Measurements from ENCODE around the gene MET.

The MET gene

DNA sequence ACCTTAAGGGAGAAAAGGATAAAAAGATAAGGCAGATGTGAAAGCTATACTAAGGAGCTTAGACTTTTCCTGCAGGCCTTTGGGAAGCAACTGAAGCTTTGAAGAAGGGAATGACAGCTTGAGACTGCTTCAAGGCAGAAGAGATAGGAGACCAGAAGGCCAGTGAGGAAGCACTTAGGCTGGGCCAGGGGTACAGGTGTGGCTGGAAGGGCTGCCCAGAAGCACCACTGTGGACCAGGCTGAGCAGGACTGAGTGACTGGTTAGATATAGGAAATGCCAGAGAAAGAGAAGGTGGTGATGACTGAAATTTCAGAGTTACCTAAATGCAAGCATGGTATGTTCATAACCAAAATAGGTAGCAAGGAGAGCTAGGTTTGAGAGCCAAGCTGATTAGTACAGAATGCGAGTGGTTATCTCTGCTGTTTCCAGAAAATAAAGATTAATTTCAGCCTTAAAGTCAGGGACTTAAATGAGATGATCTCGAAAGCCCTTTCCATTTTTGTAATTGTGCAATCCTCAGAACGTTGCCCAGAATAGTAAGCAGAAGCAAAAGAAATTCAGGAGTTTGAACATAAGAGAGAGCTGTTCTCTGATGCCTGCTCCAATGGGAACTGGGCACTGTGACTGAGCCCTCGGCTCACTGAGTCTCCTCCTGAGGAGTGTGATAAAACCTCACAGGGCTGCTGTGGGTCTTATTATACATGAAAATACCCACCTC lies 54.9 kb downstream of the MET start:
- CTCF ChIA-PET = interaction anchor here (0.6 to 2.0 kb wide), 8 partner anchors 9 to 455 kb away, joined by 3 to 8 read pairs (median 4); no protein-coding TSS in a partner anchor
- H3K27ac ChIP-seq (ENCODE audit: extremely low read depth, low read depth, low read length) = no peak overlapping the region
- TF ChIP-seq, protein P1, sequence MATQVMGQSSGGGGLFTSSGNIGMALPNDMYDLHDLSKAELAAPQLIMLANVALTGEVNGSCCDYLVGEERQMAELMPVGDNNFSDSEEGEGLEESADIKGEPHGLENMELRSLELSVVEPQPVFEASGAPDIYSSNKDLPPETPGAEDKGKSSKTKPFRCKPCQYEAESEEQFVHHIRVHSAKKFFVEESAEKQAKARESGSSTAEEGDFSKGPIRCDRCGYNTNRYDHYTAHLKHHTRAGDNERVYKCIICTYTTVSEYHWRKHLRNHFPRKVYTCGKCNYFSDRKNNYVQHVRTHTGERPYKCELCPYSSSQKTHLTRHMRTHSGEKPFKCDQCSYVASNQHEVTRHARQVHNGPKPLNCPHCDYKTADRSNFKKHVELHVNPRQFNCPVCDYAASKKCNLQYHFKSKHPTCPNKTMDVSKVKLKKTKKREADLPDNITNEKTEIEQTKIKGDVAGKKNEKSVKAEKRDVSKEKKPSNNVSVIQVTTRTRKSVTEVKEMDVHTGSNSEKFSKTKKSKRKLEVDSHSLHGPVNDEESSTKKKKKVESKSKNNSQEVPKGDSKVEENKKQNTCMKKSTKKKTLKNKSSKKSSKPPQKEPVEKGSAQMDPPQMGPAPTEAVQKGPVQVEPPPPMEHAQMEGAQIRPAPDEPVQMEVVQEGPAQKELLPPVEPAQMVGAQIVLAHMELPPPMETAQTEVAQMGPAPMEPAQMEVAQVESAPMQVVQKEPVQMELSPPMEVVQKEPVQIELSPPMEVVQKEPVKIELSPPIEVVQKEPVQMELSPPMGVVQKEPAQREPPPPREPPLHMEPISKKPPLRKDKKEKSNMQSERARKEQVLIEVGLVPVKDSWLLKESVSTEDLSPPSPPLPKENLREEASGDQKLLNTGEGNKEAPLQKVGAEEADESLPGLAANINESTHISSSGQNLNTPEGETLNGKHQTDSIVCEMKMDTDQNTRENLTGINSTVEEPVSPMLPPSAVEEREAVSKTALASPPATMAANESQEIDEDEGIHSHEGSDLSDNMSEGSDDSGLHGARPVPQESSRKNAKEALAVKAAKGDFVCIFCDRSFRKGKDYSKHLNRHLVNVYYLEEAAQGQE (tag by site-specific recombination; IDR thresholded peaks at IDR 0.05) = no peak
- TF ChIP-seq ZFP37 (tag by site-specific recombination; IDR thresholded peaks at IDR 0.05) (no peak), ZXDB (tag by site-specific recombination; IDR thresholded peaks at IDR 0.05) (no peak), ZNF660 (tag by site-specific recombination; IDR thresholded peaks at IDR 0.05) (no peak), GLIS1 (tag by site-specific recombination; IDR thresholded peaks at IDR 0.05) (no peak), ZSCAN16 (tag by site-specific recombination; IDR thresholded peaks at IDR 0.05) (no peak), PRDM1 (tag by site-specific recombination; IDR thresholded peaks at IDR 0.05) (no peak), ZNF221 (tag by site-specific recombination; IDR thresholded peaks at IDR 0.05; ENCODE audit: borderline replicate concordance) (no peak), TCF7L2 (IDR thresholded peaks at IDR 0.05; ENCODE audit: borderline replicate concordance, low read depth, low read length) (no peak), ZBTB8A (tag by site-specific recombination; IDR thresholded peaks at IDR 0.05) (no peak), ZNF548 (tag by site-specific recombination; IDR thresholded peaks at IDR 0.05) (no peak), ZNF626 (tag by site-specific recombination; IDR thresholded peaks at IDR 0.05) (no peak), ZNF10 (tag by site-specific recombination; IDR thresholded peaks at IDR 0.05) (no peak), ZNF600 (tag by site-specific recombination; IDR thresholded peaks at IDR 0.05) (no peak), ZNF670 (tag by site-specific recombination; IDR thresholded peaks at IDR 0.05; ENCODE audit: low read depth) (no peak)
- TF ChIP-seq, protein P2, sequence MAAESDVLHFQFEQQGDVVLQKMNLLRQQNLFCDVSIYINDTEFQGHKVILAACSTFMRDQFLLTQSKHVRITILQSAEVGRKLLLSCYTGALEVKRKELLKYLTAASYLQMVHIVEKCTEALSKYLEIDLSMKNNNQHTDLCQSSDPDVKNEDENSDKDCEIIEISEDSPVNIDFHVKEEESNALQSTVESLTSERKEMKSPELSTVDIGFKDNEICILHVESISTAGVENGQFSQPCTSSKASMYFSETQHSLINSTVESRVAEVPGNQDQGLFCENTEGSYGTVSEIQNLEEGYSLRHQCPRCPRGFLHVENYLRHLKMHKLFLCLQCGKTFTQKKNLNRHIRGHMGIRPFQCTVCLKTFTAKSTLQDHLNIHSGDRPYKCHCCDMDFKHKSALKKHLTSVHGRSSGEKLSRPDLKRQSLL (tag by site-specific recombination; IDR thresholded peaks at IDR 0.05) = no peak
- TF ChIP-seq, protein P3, sequence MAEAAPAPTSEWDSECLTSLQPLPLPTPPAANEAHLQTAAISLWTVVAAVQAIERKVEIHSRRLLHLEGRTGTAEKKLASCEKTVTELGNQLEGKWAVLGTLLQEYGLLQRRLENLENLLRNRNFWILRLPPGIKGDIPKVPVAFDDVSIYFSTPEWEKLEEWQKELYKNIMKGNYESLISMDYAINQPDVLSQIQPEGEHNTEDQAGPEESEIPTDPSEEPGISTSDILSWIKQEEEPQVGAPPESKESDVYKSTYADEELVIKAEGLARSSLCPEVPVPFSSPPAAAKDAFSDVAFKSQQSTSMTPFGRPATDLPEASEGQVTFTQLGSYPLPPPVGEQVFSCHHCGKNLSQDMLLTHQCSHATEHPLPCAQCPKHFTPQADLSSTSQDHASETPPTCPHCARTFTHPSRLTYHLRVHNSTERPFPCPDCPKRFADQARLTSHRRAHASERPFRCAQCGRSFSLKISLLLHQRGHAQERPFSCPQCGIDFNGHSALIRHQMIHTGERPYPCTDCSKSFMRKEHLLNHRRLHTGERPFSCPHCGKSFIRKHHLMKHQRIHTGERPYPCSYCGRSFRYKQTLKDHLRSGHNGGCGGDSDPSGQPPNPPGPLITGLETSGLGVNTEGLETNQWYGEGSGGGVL (tag by site-specific recombination; IDR thresholded peaks at IDR 0.05) = no peak
- TF ChIP-seq, protein P4, sequence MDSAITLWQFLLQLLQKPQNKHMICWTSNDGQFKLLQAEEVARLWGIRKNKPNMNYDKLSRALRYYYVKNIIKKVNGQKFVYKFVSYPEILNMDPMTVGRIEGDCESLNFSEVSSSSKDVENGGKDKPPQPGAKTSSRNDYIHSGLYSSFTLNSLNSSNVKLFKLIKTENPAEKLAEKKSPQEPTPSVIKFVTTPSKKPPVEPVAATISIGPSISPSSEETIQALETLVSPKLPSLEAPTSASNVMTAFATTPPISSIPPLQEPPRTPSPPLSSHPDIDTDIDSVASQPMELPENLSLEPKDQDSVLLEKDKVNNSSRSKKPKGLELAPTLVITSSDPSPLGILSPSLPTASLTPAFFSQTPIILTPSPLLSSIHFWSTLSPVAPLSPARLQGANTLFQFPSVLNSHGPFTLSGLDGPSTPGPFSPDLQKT (IDR thresholded peaks at IDR 0.05; ENCODE audit: borderline replicate concordance, low read depth, low read length) = no peak
- TF ChIP-seq, protein P5, sequence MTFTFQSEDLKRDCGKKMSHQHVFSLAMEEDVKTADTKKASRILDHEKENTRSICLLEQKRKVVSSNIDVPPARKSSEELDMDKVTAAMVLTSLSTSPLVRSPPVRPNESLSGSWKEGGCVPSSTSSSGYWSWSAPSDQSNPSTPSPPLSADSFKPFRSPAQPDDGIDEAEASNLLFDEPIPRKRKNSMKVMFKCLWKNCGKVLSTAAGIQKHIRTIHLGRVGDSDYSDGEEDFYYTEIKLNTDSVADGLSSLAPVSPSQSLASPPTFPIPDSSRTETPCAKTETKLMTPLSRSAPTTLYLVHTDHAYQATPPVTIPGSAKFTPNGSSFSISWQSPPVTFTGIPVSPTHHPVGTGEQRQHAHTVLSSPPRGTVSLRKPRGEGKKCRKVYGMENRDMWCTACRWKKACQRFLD (tag by site-specific recombination; IDR thresholded peaks at IDR 0.05) = no peak
- TF ChIP-seq, protein P6, sequence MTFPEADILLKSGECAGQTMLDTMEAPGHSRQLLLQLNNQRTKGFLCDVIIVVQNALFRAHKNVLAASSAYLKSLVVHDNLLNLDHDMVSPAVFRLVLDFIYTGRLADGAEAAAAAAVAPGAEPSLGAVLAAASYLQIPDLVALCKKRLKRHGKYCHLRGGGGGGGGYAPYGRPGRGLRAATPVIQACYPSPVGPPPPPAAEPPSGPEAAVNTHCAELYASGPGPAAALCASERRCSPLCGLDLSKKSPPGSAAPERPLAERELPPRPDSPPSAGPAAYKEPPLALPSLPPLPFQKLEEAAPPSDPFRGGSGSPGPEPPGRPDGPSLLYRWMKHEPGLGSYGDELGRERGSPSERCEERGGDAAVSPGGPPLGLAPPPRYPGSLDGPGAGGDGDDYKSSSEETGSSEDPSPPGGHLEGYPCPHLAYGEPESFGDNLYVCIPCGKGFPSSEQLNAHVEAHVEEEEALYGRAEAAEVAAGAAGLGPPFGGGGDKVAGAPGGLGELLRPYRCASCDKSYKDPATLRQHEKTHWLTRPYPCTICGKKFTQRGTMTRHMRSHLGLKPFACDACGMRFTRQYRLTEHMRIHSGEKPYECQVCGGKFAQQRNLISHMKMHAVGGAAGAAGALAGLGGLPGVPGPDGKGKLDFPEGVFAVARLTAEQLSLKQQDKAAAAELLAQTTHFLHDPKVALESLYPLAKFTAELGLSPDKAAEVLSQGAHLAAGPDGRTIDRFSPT (tag by site-specific recombination; IDR thresholded peaks at IDR 0.05) = no peak
- H3K4me3 ChIP-seq (ENCODE audit: low read depth, low read length) = no peak overlapping the region
- H3K36me3 ChIP-seq (ENCODE audit: control insufficient read depth in 2 of 2, insufficient read depth in 1 of 2, low read length in 2 of 2) = peaks cover 0 to 8% of the 10 kb centered on the region in 2 experiments; a peak in 1 of 3 replicates
- POLR2A ChIA-PET = no interaction called here
- peaks cover 16% of the 10 kb centered on the region for H3K4me1 ChIP-seq (ENCODE audit: control insufficient read depth, insufficient read depth, low read length)
- H3K9me3 ChIP-seq (ENCODE audit: control insufficient read depth, insufficient read depth, low read depth, low read length) = no peaks in the 10 kb centered on the region

All from HEK293 (cell line).